C4-2B (cell line): ENCODE measurements around the gene DNTTIP2.
"Not testable (repeated sequence)": the region's sequence is repeated elsewhere in the genome, so short reads cannot be mapped to it uniquely, and the experiment has no call there.

ENCODE experiments used
- H3K27ac ChIP-seq: fragments of 450-650 bp; 2 replicates; pipeline ENCODE4 v1.5.1; 2017
- CTCF ChIP-seq: fragments of 450-650 bp; conservative IDR thresholded peaks from 2 replicates; pipeline ENCODE4 v1.5.1; 2017; ENCODE audit warnings: mild to moderate bottlenecking
- ZFX ChIP-seq: fragments of 450-650 bp; IDR thresholded peaks from 2 replicates; pipeline ENCODE4 v1.6.1; 2017

The DNTTIP2 gene

GRCh38 chr1:93851878-93852277 lies 27.1 kb downstream of the DNTTIP2 start:
- no peak for TF ChIP-seq ZFX
- TF ChIP-seq CTCF: no peak
- H3K27ac ChIP-seq: no peak overlapping the region

- no peak overlapping the region for H3K27ac ChIP-seq
- TF ChIP-seq CTCF (no peak), ZFX (no peak)
Measured at GRCh38 chr1:93851327-93851712, 27.7 kb downstream of the DNTTIP2 start.

- peak; percentile 80 for TF ChIP-seq CTCF
- not testable (repeated sequence) for H3K27ac ChIP-seq
Measured at GRCh38 chr1:93850687-93851326, 28.2 kb downstream of the DNTTIP2 start.

GRCh38 chr1:93848350-93848883 lies 30.6 kb downstream of the DNTTIP2 start:
- TF ChIP-seq CTCF: no peak
- no peak for TF ChIP-seq ZFX
- H3K27ac ChIP-seq: peak overlapping the region; percentile 97

- peak overlapping the region; percentile 97 for H3K27ac ChIP-seq
- no peak; the same call in none of the 2 replicates for TF ChIP-seq ZFX
- no peak for TF ChIP-seq CTCF
Measured at GRCh38 chr1:93847811-93848288, 31.2 kb downstream of the DNTTIP2 start.

GRCh38 chr1:93846992-93847810 lies 31.8 kb downstream of the DNTTIP2 start:
- TF ChIP-seq ZFX (peak; percentile 94), CTCF (no peak; the same call in 1 of the 2 replicates)
- H3K27ac ChIP-seq: peak overlapping the region; percentile 97
